Measurements from ENCODE around the gene ACOXL.

DNA sequence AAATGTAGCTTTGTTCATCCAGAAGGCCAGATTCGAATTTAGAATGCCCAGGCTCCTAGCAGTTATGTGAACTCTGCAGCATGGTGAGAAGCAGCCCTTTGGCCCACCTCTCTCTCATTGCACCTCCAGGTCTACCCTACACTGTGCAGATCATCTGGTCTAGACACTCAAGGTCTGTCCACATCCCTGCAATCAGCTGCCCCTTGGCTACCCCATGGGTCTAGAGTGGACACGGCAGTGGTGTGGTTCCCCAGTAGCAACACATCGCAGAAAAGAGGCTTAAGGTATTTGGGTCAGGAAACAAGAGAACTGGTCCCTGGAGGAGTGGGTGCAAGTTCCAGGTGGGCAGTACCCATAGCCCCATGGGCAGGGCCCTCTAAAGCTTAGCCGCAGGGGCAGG lies 311.7 kb downstream of the ACOXL start:
- TF ChIP-seq POLR2AphosphoS5 (IDR thresholded peaks at IDR 0.05; ENCODE audit: insufficient read depth, low read depth, low read length) = no peak
- TF ChIP-seq, protein P1, sequence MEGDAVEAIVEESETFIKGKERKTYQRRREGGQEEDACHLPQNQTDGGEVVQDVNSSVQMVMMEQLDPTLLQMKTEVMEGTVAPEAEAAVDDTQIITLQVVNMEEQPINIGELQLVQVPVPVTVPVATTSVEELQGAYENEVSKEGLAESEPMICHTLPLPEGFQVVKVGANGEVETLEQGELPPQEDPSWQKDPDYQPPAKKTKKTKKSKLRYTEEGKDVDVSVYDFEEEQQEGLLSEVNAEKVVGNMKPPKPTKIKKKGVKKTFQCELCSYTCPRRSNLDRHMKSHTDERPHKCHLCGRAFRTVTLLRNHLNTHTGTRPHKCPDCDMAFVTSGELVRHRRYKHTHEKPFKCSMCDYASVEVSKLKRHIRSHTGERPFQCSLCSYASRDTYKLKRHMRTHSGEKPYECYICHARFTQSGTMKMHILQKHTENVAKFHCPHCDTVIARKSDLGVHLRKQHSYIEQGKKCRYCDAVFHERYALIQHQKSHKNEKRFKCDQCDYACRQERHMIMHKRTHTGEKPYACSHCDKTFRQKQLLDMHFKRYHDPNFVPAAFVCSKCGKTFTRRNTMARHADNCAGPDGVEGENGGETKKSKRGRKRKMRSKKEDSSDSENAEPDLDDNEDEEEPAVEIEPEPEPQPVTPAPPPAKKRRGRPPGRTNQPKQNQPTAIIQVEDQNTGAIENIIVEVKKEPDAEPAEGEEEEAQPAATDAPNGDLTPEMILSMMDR (IDR thresholded peaks at IDR 0.05; ENCODE audit: extremely low read depth in 1 of 2, insufficient read depth in 1 of 2, low read depth in 1 of 2, low read length in 2 of 2) = no peak
